ENCODE measurements around the gene TPX2. TPM values are rescaled to one million over a fixed set of nuclear protein-coding genes. Genes with fewer than 3 reads are reported as not detected.
A peak's percentile ranks its signal among the peaks of the same experiment; 100 is the strongest.

The TPX2 gene
- total and polyA plus RNA-seq, 2 donors (not counting 1 experiment from before 2014, with no cell fraction given), result 0.30 to 0.31 TPM

- Mint-ChIP-seq H3K27me3 (no peaks in the 10 kb centered on the region), H3K27ac (peak overlapping the region; percentile 46), H3K9me3 (ENCODE audit: insufficient read depth) (no peaks in the 10 kb centered on the region), H3K4me1 (peaks cover 43% of the 10 kb centered on the region), H3K4me3 (no peak overlapping the region)
- DNase-seq (no peak), ATAC-seq (ENCODE audit: low read depth) (no peak)
- Histone ChIP-seq H3K36me3 (replicated peaks in 1 of 2; ENCODE audit: control extremely low read depth in 1 of 2, control insufficient read depth in 1 of 2, extremely low read depth in 1 of 2, insufficient read depth in 2 of 2, low read length in 1 of 2) (peaks cover 7 to 12% of the 10 kb centered on the region in 2 experiments), H3K79me2 (ENCODE audit: control insufficient read depth, insufficient read depth, low read length) (peaks cover 33% of the 10 kb centered on the region), H3K9ac (ENCODE audit: low read length) (no peak overlapping the region), H2AFZ (ENCODE audit: insufficient read depth, low read depth, low read length, poor library complexity, severe bottlenecking) (no peak overlapping the region), H3K4me2 (replicated peaks; ENCODE audit: low read depth, low read length, poor library complexity, severe bottlenecking) (no peak overlapping the region), H3K4me3 (ENCODE audit: control extremely low read depth in 1 of 5, extremely low read depth in 1 of 5, insufficient read depth in 1 of 5, low read depth in 2 of 5, low read length in 4 of 5) (no peak overlapping the region), H3K27me3 (replicated peaks in 1 of 4; ENCODE audit: control extremely low read depth in 1 of 4, control insufficient read depth in 3 of 4, insufficient read depth in 4 of 4, low read length in 3 of 4) (no peaks in the 10 kb centered on the region), H3K9me3 (ENCODE audit: control extremely low read depth in 1 of 3, control insufficient read depth in 2 of 3, insufficient read depth in 1 of 3, low read length in 2 of 3) (no peaks in the 10 kb centered on the region), H3K27ac (ENCODE audit: low read length in 2 of 2) (no peak overlapping the region), H4K20me1 (ENCODE audit: control insufficient read depth, insufficient read depth, low read length, poor library complexity, severe bottlenecking) (no peaks in the 10 kb centered on the region), H3K4me1 (ENCODE audit: control insufficient read depth in 2 of 2, insufficient read depth in 2 of 2, low read length in 2 of 2) (peaks cover 18 to 33% of the 10 kb centered on the region in 2 donors)
- ChIA-PET CTCF (interaction anchor here (2.3 to 3.6 kb wide), 2 partner anchors 10 to 34 kb away, joined by 6 to 18 read pairs; no protein-coding TSS in a partner anchor), POLR2A (no interaction called here)
- WGBS (ENCODE audit: insufficient coverage), result 94% methylated on average over 4 of the region's 5 CpGs
- TF ChIP-seq EZH2 (IDR thresholded peaks at IDR 0.05; ENCODE audit: borderline replicate concordance, insufficient read depth, low read depth, low read length, poor library complexity, severe bottlenecking), result no peak
- TF ChIP-seq CTCF (IDR thresholded peaks at IDR 0.05), result no peak
- intact Hi-C loops (cut with micrococcal nuclease), result no loop called here
Observed at GRCh38 chr20:31694842-31695593, 44.1 kb upstream of the TPX2 start.

Data from B cell (primary cell).